OCI-LY3 (cell line): Measurements from ENCODE around the gene TLR9.

Source experiments
- EZH2phosphoT487 ChIP-seq: fragments of 200-600 bp; shearing (Covaris generic); IDR thresholded peaks from 2 replicates; pipeline ENCODE4 v1.6.1; 2018; ENCODE audit warnings: antibody characterized with exemption, mixed run types, low read depth
- TF ChIP-seq, protein P1 (sequence below): fragments of 200-600, 300-600 bp; sonication (generic); IDR thresholded peaks from 2 replicates; pipeline ENCODE4 v1.5.1; 2014; ENCODE audit warnings: antibody characterized with exemption, low read length, low read depth

DNA sequence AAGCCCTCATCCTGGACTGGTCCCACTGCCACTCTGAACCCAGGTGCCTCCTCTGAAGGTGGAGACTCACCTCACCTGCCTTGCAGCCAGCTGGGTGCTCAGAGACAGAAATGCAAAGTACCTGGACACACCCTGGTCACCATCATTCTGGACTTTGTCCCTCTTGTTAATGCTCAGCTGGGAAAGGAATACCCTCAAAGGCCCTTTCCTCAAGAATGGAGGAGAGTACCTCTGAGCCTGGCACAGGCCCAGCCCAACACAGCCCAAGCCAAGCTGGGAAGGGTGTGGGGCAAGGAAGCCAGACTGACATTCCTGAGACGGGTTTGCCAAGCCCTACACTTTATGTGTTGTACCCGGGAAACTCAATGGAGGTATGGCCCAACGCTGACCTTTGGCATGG is 28.5 kb downstream of the TLR9 start:
- TF ChIP-seq, protein P1, sequence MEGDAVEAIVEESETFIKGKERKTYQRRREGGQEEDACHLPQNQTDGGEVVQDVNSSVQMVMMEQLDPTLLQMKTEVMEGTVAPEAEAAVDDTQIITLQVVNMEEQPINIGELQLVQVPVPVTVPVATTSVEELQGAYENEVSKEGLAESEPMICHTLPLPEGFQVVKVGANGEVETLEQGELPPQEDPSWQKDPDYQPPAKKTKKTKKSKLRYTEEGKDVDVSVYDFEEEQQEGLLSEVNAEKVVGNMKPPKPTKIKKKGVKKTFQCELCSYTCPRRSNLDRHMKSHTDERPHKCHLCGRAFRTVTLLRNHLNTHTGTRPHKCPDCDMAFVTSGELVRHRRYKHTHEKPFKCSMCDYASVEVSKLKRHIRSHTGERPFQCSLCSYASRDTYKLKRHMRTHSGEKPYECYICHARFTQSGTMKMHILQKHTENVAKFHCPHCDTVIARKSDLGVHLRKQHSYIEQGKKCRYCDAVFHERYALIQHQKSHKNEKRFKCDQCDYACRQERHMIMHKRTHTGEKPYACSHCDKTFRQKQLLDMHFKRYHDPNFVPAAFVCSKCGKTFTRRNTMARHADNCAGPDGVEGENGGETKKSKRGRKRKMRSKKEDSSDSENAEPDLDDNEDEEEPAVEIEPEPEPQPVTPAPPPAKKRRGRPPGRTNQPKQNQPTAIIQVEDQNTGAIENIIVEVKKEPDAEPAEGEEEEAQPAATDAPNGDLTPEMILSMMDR = no peak
- TF ChIP-seq EZH2phosphoT487 = no peak
